Esophagus squamous epithelium (tissue), 5 donors: Measurements from ENCODE around the gene ASB7. TPM values are rescaled to one million over a fixed set of nuclear protein-coding genes. Genes with fewer than 3 reads are reported as not detected.

Source experiments
- DNase-seq: peaks from one replicate; lab custom pipeline; 2025; lab: John Stamatoyannopoulos, UW
- H3K27ac ChIP-seq, 4 donors: fragments of 200-600 bp; sonication (generic); one replicate each; pipeline ENCODE4 v1.5.1; 2016 to 2019; ENCODE audit warnings: mild to moderate bottlenecking in 1 of 4
- H3K27me3 ChIP-seq, 4 donors: fragments of 200-600 bp; sonication (generic); 1 replicate in 3 of 4; 2 replicates in 1 of 4; pipeline versions ENCODE4 v1.5.1 to v1.6.0; 2017 to 2021; ENCODE audit warnings: antibody characterized with exemption in 1 of 4
- H3K36me3 ChIP-seq, 3 donors: fragments of 200-600 bp; sonication (generic); one replicate each; pipeline ENCODE4 v1.5.1; 2016 to 2019
- H3K4me1 ChIP-seq, 3 donors: fragments of 200-600 bp; sonication (generic); one replicate each; pipeline ENCODE4 v1.5.1; 2017 to 2019
- H3K4me3 ChIP-seq, 4 donors: fragments of 200-600 bp; sonication (generic); 1 replicate in 3 of 4; 2 replicates in 1 of 4; pipeline ENCODE4 v1.5.1; 2016 to 2019; ENCODE audit warnings: mild to moderate bottlenecking in 2 of 4, moderate library complexity in 1 of 4
- H3K9me3 ChIP-seq, 3 donors: fragments of 200-600 bp; sonication (generic); one replicate each; pipeline ENCODE4 v1.5.1; 2016 to 2019
- CTCF ChIP-seq, 6 experiments: fragments of 450-650 bp in 4 of 6; fragments of 200-600 bp in 2 of 6; sonication (generic) in 2 of 6; IDR thresholded peaks; one replicate each; pipeline ENCODE4 v1.5.1; 2016 to 2019; ENCODE audit warnings: antibody characterized with exemption in 6 of 6, mild to moderate bottlenecking in 4 of 6, moderate library complexity in 4 of 6
- POLR2A ChIP-seq, 4 donors: fragments of 450-650 bp; IDR thresholded peaks; one replicate each; pipeline ENCODE4 v1.6.1; 2017; ENCODE audit warnings: antibody characterized with exemption in 4 of 4, mild to moderate bottlenecking in 4 of 4, moderate library complexity in 3 of 4
- WGBS, 2 donors: methylation state at CpG; one replicate each; pipeline ENCODE4 v1.1.5; 2018; 5-methylcytosine and 5-hydroxymethylcytosine counted together
- intact Hi-C: fragments of 100-400 bp; cut with DNase I; formaldehyde crosslinking; loops from one replicate; pipeline ENCODE4 v1.15.0; 2022
- total RNA-seq, 4 donors: library from RNA; depleted of rRNA; stranded (reverse); fragments of >200 nt; gene quantifications; one replicate each; pipeline ENCODE4 v1.1.0, GENCODE V29; 2016
- donor health status: DM: yes; HTN: yes; CAD: no.

Gene ASB7
- total RNA-seq, 4 donors from 2014 or later = 9.7 to 12.3 (median 12.0) TPM

DNA sequence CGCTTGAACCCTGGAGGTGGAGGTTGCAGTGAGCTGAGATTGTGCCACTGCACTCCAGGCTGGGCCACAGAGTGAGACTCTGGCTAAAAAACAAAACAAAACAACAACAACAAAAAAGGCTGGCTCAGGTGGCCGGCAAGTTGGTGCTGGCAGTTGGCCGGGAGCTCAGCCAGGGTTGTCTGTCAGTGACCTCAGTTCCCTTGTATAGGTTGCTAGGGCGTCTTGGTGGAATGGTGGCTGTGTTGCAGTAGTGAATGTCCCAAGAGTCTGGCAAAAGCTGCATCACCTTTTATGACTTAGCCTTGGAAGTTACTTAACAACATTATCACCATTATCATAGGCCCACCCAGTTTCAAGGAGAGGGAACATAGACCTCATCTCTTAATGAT is 40.6 kb downstream of the ASB7 start:
- 77 to 88% methylated on average over 4 of the region's 4 CpGs for WGBS, 2 donors
- Histone ChIP-seq H3K27ac (no peak overlapping the region), H3K9me3 (no peaks in the 10 kb centered on the region), H3K4me1 (no peaks in the 10 kb centered on the region), H3K27me3 (no peaks in the 10 kb centered on the region), H3K4me3 (no peak overlapping the region), H3K36me3 (peaks cover 0 to under 1% (median 0%) of the 10 kb centered on the region in 3 donors)
- intact Hi-C loops = no loop called here
- DNase-seq = no peak
- TF ChIP-seq POLR2A (IDR thresholded peaks at IDR 0.05) = no peak
- no peak for TF ChIP-seq CTCF (IDR thresholded peaks at IDR 0.05)

GRCh38 chr15:100645671-100646070 is 43.3 kb downstream of the ASB7 start:
- no peaks in the 10 kb centered on the region for H3K4me1 ChIP-seq
- H3K27ac ChIP-seq = no peak overlapping the region
- H3K9me3 ChIP-seq = no peaks in the 10 kb centered on the region
- WGBS, 2 donors = 80 to 91% methylated on average over 5 of the region's 5 CpGs
- H3K4me3 ChIP-seq = no peak overlapping the region
- H3K27me3 ChIP-seq = no peaks in the 10 kb centered on the region
- no peak for DNase-seq
- TF ChIP-seq CTCF (IDR thresholded peaks at IDR 0.05) = no peak
- no peak for TF ChIP-seq POLR2A (IDR thresholded peaks at IDR 0.05)
- peaks cover 0 to 22% (median 0%) of the 10 kb centered on the region in 3 donors for H3K36me3 ChIP-seq
- intact Hi-C loops = no loop called here

GRCh38 chr15:100648951-100649350 is 46.6 kb downstream of the ASB7 start:
- Histone ChIP-seq H3K9me3 (no peaks in the 10 kb centered on the region), H3K27ac (no peak overlapping the region), H3K4me1 (no peaks in the 10 kb centered on the region), H3K4me3 (no peak overlapping the region), H3K27me3 (no peaks in the 10 kb centered on the region), H3K36me3 (peaks cover 0 to 31% (median 0%) of the 10 kb centered on the region in 3 donors)
- no peak for TF ChIP-seq POLR2A (IDR thresholded peaks at IDR 0.05)
- no peak for TF ChIP-seq CTCF (IDR thresholded peaks at IDR 0.05)
- no peak for DNase-seq
- WGBS, 2 donors = 85 to 88% methylated on average over 8 of the region's 8 CpGs
- intact Hi-C loops = no loop called here

GRCh38 chr15:100650685-100651084 is 48.3 kb downstream of the ASB7 start:
- Histone ChIP-seq H3K4me1 (no peaks in the 10 kb centered on the region), H3K4me3 (no peak overlapping the region), H3K36me3 (peaks cover 0 to 31% (median 0%) of the 10 kb centered on the region in 3 donors), H3K9me3 (no peaks in the 10 kb centered on the region), H3K27me3 (no peaks in the 10 kb centered on the region), H3K27ac (no peak overlapping the region)
- TF ChIP-seq POLR2A (IDR thresholded peaks at IDR 0.05) (no peak), CTCF (IDR thresholded peaks at IDR 0.05) (no peak)
- intact Hi-C loops = no loop called here
- 62 to 77% methylated on average over 1 of the region's 1 CpG for WGBS, 2 donors
- DNase-seq = no peak

DNA sequence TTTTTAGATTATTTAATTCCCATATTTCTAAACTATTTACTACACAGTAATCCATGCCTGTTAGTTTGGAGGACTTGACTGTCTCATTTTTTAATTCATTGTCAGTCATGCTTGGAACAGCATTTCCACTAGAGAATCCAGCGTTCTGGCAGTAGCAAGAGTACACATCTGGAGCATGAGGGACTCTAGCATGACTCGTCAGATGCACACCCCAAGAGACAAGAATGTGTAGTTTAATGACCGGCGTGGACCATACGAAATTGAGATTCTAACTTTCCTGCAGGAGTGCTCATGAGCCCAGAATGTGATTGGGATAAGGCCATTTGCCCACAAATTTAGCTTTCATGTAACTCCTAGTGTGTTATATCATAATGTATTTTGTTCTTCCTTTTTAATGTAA is 48.9 kb downstream of the ASB7 start:
- peaks cover 0 to 31% (median 0%) of the 10 kb centered on the region in 3 donors for H3K36me3 ChIP-seq
- TF ChIP-seq POLR2A (IDR thresholded peaks at IDR 0.05) (no peak), CTCF (IDR thresholded peaks at IDR 0.05) (no peak)
- H3K9me3 ChIP-seq = no peaks in the 10 kb centered on the region
- no peak overlapping the region for H3K4me3 ChIP-seq
- 73 to 83% methylated on average over 5 of the region's 5 CpGs for WGBS, 2 donors
- H3K27ac ChIP-seq = no peak overlapping the region
- no peak for DNase-seq
- no peaks in the 10 kb centered on the region for H3K27me3 ChIP-seq
- H3K4me1 ChIP-seq = no peaks in the 10 kb centered on the region
- intact Hi-C loops = no loop called here
